ENCODE results near the gene PCDHB13. TPM values are rescaled to one million over a fixed set of nuclear protein-coding genes. Genes with fewer than 3 reads are reported as not detected.
A peak's percentile ranks its signal among the peaks of the same experiment; 100 is the strongest.
"Not testable (repeated sequence)": the region's sequence is repeated elsewhere in the genome, so short reads cannot be mapped to it uniquely, and the experiment has no call there.

PCDHB13 gene
- total and polyA plus RNA-seq, 2 of the 13 experiments (the other 11 are each of a cell fraction or from before 2014, with no cell fraction given), result 0.57 to 0.80 TPM

DNA sequence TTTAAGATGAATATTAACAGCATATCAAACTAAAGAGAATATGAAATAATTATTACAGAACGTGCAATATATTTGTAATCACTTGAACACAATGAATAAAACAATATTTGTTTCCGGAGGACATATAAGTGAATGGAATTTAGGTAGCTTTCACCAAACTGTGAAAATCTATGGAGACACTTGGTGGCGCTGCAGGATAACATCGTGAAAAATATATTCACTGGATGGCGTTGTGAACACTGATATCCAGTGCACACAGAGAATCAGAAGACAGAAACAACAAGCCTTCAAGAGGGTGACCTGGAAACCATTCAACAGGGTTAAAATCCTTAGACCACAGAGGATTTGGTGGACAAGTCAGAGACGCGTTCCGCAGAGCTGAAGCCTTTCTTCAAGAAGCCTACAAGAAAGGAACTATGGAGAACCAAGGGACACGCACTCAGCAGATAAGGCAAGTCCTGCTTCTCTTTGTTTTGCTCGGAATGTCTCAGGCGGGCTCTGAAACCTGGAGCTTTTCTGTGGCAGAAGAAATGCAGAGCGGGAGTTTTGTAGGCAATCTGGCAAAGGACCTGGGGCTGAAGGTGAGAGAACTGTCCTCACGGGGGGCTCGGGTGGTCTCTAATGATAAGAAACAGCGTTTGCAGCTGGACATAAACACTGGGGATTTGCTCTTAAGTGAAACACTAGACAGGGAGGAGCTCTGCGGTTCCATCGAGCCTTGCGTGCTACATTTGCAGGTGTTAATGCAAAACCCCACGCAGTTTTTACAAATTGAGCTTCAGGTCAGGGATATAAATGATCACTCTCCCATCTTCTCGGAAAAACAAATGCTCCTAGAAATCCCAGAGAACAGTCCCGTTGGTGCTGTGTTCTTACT lies 14.1 kb upstream of the PCDHB13 start, which contains the start of gene PCDHB11:
Gene PCDHB11, plus strand, starts transcription at position 269 of the 877 bp plus-strand sequence. Its CDS starts 148 bp downstream, at position 417.
- Histone ChIP-seq H3K4me2 (ENCODE audit: low read depth, low read length) (no peak within 1 kb of the TSS), H3K27me3 (ENCODE audit: control insufficient read depth in 1 of 2, insufficient read depth in 2 of 2, low read length in 2 of 2) (no peaks in the 10 kb centered on the region), H2AFZ (ENCODE audit: low read length) (peak within 1 kb of the TSS; percentile 55), H3K9ac (ENCODE audit: insufficient read depth, low read depth, low read length) (no peak within 1 kb of the TSS), H3K27ac (ENCODE audit: extremely low read length, insufficient read depth, low read length) (no peak within 1 kb of the TSS), H3K36me3 (replicated peaks in 1 of 2; ENCODE audit: control insufficient read depth in 1 of 2, insufficient read depth in 2 of 2, low read length in 2 of 2) (no peaks in the 10 kb centered on the region), H3K9me3 (ENCODE audit: low read length) (peaks cover 21% of the 10 kb centered on the region), H3K4me3 (replicated peaks in 1 of 3; ENCODE audit: insufficient read depth in 1 of 3, low read depth in 2 of 3, low read length in 3 of 3) (no peak within 1 kb of the TSS), H4K20me1 (ENCODE audit: insufficient read depth, low read length) (no peaks in the 10 kb centered on the region), H3K4me1 (ENCODE audit: insufficient read depth, low read length) (no peaks in the 10 kb centered on the region), H3K79me2 (ENCODE audit: insufficient read depth, low read length) (no peaks in the 10 kb centered on the region)
- in situ Hi-C loops (cut with HindIII; ENCODE audit: extremely low pct_ligation_motif_present, low pct_unique_long_range_greater_than_20kb) (no loop called here), intact Hi-C loops (cut with micrococcal nuclease; ENCODE audit: unreplicated experiment) (no loop called here)
- CTCF ChIA-PET (ENCODE audit: low intra/inter-chr PET ratio, low total read pairs), result no interaction called here
- POLR2A ChIA-PET, result no interaction called here
- peak; percentile 50; the same call in 1 of the 3 replicates for ATAC-seq
- BruUV-seq (replicated peaks), result no TSS peak
- TF ChIP-seq TCF7L2 (IDR thresholded peaks at IDR 0.05; ENCODE audit: low read depth, low read length) (no peak), TBL1XR1 (IDR thresholded peaks at IDR 0.05; ENCODE audit: borderline replicate concordance, low read length, partially characterized antibody) (no peak), KDM2A (CRISPR knock-in tag; IDR thresholded peaks at IDR 0.05; ENCODE audit: borderline replicate concordance, low read depth) (no peak), STAG1 (CRISPR knock-in tag; IDR thresholded peaks at IDR 0.05) (peak; percentile 42; the same call in 1 of the 2 replicates), ZNF143 (CRISPR knock-in tag; IDR thresholded peaks at IDR 0.05) (no peak), ZNF713 (CRISPR knock-in tag; IDR thresholded peaks at IDR 0.05) (no peak), TEAD3 (CRISPR knock-in tag; optimal IDR thresholded peaks at IDR 0.05; ENCODE audit: borderline replicate concordance) (no peak), KLF12 (CRISPR knock-in tag; IDR thresholded peaks at IDR 0.05; ENCODE audit: borderline replicate concordance) (no peak), ZC3H13 (CRISPR knock-in tag; IDR thresholded peaks at IDR 0.05) (no peak), PHF5A (CRISPR knock-in tag; IDR thresholded peaks at IDR 0.05; ENCODE audit: low read depth, unreplicated experiment) (no peak), THAP11 (CRISPR knock-in tag; IDR thresholded peaks at IDR 0.05) (no peak), ZNF382 (CRISPR knock-in tag; IDR thresholded peaks at IDR 0.05; ENCODE audit: borderline replicate concordance) (no peak), TOPORS (CRISPR knock-in tag; IDR thresholded peaks at IDR 0.05) (no peak)
- TF ChIP-seq, protein P1, sequence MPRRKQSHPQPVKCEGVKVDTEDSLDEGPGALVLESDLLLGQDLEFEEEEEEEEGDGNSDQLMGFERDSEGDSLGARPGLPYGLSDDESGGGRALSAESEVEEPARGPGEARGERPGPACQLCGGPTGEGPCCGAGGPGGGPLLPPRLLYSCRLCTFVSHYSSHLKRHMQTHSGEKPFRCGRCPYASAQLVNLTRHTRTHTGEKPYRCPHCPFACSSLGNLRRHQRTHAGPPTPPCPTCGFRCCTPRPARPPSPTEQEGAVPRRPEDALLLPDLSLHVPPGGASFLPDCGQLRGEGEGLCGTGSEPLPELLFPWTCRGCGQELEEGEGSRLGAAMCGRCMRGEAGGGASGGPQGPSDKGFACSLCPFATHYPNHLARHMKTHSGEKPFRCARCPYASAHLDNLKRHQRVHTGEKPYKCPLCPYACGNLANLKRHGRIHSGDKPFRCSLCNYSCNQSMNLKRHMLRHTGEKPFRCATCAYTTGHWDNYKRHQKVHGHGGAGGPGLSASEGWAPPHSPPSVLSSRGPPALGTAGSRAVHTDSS (CRISPR knock-in tag; conservative IDR thresholded peaks at IDR 0.05), result no peak
- TF ChIP-seq, protein P2, sequence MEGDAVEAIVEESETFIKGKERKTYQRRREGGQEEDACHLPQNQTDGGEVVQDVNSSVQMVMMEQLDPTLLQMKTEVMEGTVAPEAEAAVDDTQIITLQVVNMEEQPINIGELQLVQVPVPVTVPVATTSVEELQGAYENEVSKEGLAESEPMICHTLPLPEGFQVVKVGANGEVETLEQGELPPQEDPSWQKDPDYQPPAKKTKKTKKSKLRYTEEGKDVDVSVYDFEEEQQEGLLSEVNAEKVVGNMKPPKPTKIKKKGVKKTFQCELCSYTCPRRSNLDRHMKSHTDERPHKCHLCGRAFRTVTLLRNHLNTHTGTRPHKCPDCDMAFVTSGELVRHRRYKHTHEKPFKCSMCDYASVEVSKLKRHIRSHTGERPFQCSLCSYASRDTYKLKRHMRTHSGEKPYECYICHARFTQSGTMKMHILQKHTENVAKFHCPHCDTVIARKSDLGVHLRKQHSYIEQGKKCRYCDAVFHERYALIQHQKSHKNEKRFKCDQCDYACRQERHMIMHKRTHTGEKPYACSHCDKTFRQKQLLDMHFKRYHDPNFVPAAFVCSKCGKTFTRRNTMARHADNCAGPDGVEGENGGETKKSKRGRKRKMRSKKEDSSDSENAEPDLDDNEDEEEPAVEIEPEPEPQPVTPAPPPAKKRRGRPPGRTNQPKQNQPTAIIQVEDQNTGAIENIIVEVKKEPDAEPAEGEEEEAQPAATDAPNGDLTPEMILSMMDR (CRISPR knock-in tag; IDR thresholded peaks at IDR 0.05), result peak; percentile 60
- 40% methylated on average over 20 of the region's 21 CpGs for WGBS (ENCODE audit: low lambda C conversion rate)
- DNase-seq (ENCODE audit: low spot score), result peak; percentile 6
- no peak for FAIRE-seq

DNA sequence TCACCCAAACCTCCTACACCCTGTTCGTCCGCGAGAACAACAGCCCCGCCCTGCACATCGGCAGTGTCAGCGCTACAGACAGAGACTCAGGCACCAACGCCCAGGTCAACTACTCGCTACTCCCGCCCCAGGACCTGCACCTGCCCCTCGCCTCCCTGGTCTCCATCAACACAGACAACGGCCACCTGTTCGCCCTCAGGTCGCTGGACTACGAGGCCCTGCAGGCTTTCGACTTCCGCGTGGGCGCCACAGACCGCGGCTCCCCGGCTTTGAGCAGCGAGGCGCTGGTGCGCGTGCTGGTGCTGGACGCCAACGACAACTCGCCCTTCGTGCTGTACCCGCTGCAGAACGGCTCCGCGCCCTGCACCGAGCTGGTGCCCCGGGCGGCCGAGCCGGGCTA lies 12.6 kb upstream of the PCDHB13 start:
- H3K4me1 ChIP-seq (ENCODE audit: insufficient read depth, low read length); intact Hi-C loops (cut with micrococcal nuclease; ENCODE audit: unreplicated experiment); H3K36me3 ChIP-seq (replicated peaks in 1 of 2; ENCODE audit: control insufficient read depth in 1 of 2, insufficient read depth in 2 of 2, low read length in 2 of 2); H3K4me3 ChIP-seq (replicated peaks in 1 of 3; ENCODE audit: insufficient read depth in 1 of 3, low read depth in 2 of 3, low read length in 3 of 3); H2AFZ ChIP-seq (ENCODE audit: low read length); DNase-seq (ENCODE audit: low spot score); H3K27me3 ChIP-seq (ENCODE audit: control insufficient read depth in 1 of 2, insufficient read depth in 2 of 2, low read length in 2 of 2); H3K27ac ChIP-seq (ENCODE audit: extremely low read length, insufficient read depth, low read length); H3K9ac ChIP-seq (ENCODE audit: insufficient read depth, low read depth, low read length); FAIRE-seq; H3K79me2 ChIP-seq (ENCODE audit: insufficient read depth, low read length); H4K20me1 ChIP-seq (ENCODE audit: insufficient read depth, low read length); H3K4me2 ChIP-seq (ENCODE audit: low read depth, low read length); CTCF ChIA-PET (ENCODE audit: low intra/inter-chr PET ratio, low total read pairs); in situ Hi-C loops (cut with HindIII; ENCODE audit: extremely low pct_ligation_motif_present, low pct_unique_long_range_greater_than_20kb); ATAC-seq; BruUV-seq (replicated peaks); POLR2A ChIA-PET: not testable (repeated sequence)
- peaks cover 18% of the 10 kb centered on the region for H3K9me3 ChIP-seq (ENCODE audit: low read length)
- 59% methylated on average over 19 of the region's 38 CpGs for WGBS (ENCODE audit: low lambda C conversion rate)

Data from HepG2 (cell line).